MG63 (cell line): ENCODE measurements around the gene UBQLN1. TPM values are rescaled to one million over a fixed set of nuclear protein-coding genes. Genes with fewer than 3 reads are reported as not detected.
A peak's percentile ranks its signal among the peaks of the same experiment; 100 is the strongest.
"Not testable (repeated sequence)": the region's sequence is repeated elsewhere in the genome, so short reads cannot be mapped to it uniquely, and the experiment has no call there.

Experiments used
- DNase-seq: peaks from one replicate; pipeline ENCODE4 v3.0.0-alpha.2; 2020
- H3K27me3 ChIP-seq: fragments of 250-450 bp; sonication (Bioruptor Pico); 2 replicates; pipeline ENCODE4 v1.5.1; 2020; ENCODE audit warnings: mild to moderate bottlenecking, moderate library complexity
- H3K36me3 ChIP-seq: fragments of 250-450 bp; sonication (Bioruptor Pico); 2 replicates; pipeline ENCODE4 v1.5.1; 2020; ENCODE audit warnings: mild to moderate bottlenecking, moderate library complexity
- H3K4me3 ChIP-seq: fragments of 250-450 bp; sonication (Bioruptor Pico); 2 replicates; pipeline ENCODE4 v1.5.1; 2020; ENCODE audit warnings: mild to moderate bottlenecking, moderate library complexity
- H3K9me3 ChIP-seq: fragments of 250-450 bp; sonication (Bioruptor Pico); 2 replicates; pipeline ENCODE4 v1.5.1; 2020; ENCODE audit warnings: mild to moderate bottlenecking, moderate library complexity
- total RNA-seq: library from RNA; depleted of rRNA; stranded (reverse); fragments of >200 nt; shearing (Covaris generic); gene quantifications from 2 replicates; pipeline ENCODE4 v1.2.3, GENCODE V29; 2014; ENCODE audit warnings: low replicate concordance; rRNA removed

UBQLN1 gene
- 77.3 and 105 TPM in 2 replicates for total RNA-seq

- DNase-seq = peak; percentile 87
- H3K27me3 ChIP-seq = no peaks in the 10 kb centered on the region
- peak within 1 kb of the TSS; percentile 87 for H3K4me3 ChIP-seq
- H3K36me3 ChIP-seq = no peaks in the 10 kb centered on the region; the same call in 1 of the 2 replicates
- no peaks in the 10 kb centered on the region for H3K9me3 ChIP-seq
Measured at GRCh38 chr9:83707768-83708514, at the start of gene UBQLN1. TSS of gene UBQLN1 (minus strand) at chr9:83707958. CDS start at chr9:83707679, 279 bp downstream.

- Histone ChIP-seq H3K27me3 (no peaks in the 10 kb centered on the region), H3K36me3 (no peaks in the 10 kb centered on the region)
Measured at GRCh38 chr9:83754383-83754977, 46.7 kb upstream of the UBQLN1 start.

GRCh38 chr9:83749706-83750105 is 41.9 kb upstream of the UBQLN1 start:
- Histone ChIP-seq H3K4me3 (no peak overlapping the region), H3K9me3 (no peaks in the 10 kb centered on the region), H3K36me3 (no peaks in the 10 kb centered on the region), H3K27me3 (no peaks in the 10 kb centered on the region)
- DNase-seq = no peak

More at GRCh38 chr9:83754383-83754977, 46.7 kb upstream of the UBQLN1 start:
- no peaks in the 10 kb centered on the region for H3K9me3 ChIP-seq
- H3K4me3 ChIP-seq = no peak overlapping the region
- no peak for DNase-seq

- Histone ChIP-seq H3K27me3 (no peaks in the 10 kb centered on the region), H3K4me3 (no peak overlapping the region), H3K36me3 (no peaks in the 10 kb centered on the region), H3K9me3 (no peaks in the 10 kb centered on the region)
- no peak for DNase-seq
Measured at GRCh38 chr9:83744206-83744605, 36.4 kb upstream of the UBQLN1 start.

- Histone ChIP-seq H3K4me3 (no peak overlapping the region), H3K27me3 (no peaks in the 10 kb centered on the region), H3K9me3 (no peaks in the 10 kb centered on the region), H3K36me3 (no peaks in the 10 kb centered on the region)
- DNase-seq = no peak
Measured at GRCh38 chr9:83733739-83734138, 26.0 kb upstream of the UBQLN1 start.

- H3K27me3 ChIP-seq, H3K4me3 ChIP-seq, H3K9me3 ChIP-seq, H3K36me3 ChIP-seq, DNase-seq: not testable (repeated sequence)
Measured at GRCh38 chr9:83728591-83729368, 21.0 kb upstream of the UBQLN1 start.

GRCh38 chr9:83724436-83724835 is 16.7 kb upstream of the UBQLN1 start:
- no peak for DNase-seq
- Histone ChIP-seq H3K36me3 (no peaks in the 10 kb centered on the region), H3K4me3 (no peak overlapping the region), H3K9me3 (no peaks in the 10 kb centered on the region), H3K27me3 (no peaks in the 10 kb centered on the region)

GRCh38 chr9:83722726-83723495 is 15.2 kb upstream of the UBQLN1 start:
- Histone ChIP-seq H3K36me3 (no peaks in the 10 kb centered on the region), H3K27me3 (no peaks in the 10 kb centered on the region), H3K9me3 (no peaks in the 10 kb centered on the region), H3K4me3 (no peak overlapping the region)
- DNase-seq = no peak

GRCh38 chr9:83721509-83721908 is 13.8 kb upstream of the UBQLN1 start:
- no peaks in the 10 kb centered on the region for H3K27me3 ChIP-seq
- no peak overlapping the region for H3K4me3 ChIP-seq
- no peaks in the 10 kb centered on the region for H3K36me3 ChIP-seq
- DNase-seq = no peak
- no peaks in the 10 kb centered on the region for H3K9me3 ChIP-seq

- Histone ChIP-seq H3K4me3 (no peak overlapping the region), H3K36me3 (no peaks in the 10 kb centered on the region), H3K9me3 (no peaks in the 10 kb centered on the region), H3K27me3 (no peaks in the 10 kb centered on the region)
- DNase-seq = no peak
Measured at GRCh38 chr9:83715794-83716193, 8.0 kb upstream of the UBQLN1 start.

- no peak overlapping the region for H3K4me3 ChIP-seq
- H3K36me3 ChIP-seq = no peaks in the 10 kb centered on the region
- H3K9me3 ChIP-seq = no peaks in the 10 kb centered on the region
- no peaks in the 10 kb centered on the region for H3K27me3 ChIP-seq
- DNase-seq = no peak
Measured at GRCh38 chr9:83715221-83715620, 7.5 kb upstream of the UBQLN1 start.

GRCh38 chr9:83714329-83714728 is 6.6 kb upstream of the UBQLN1 start:
- H3K9me3 ChIP-seq = no peaks in the 10 kb centered on the region
- no peak overlapping the region for H3K4me3 ChIP-seq
- no peak for DNase-seq
- no peaks in the 10 kb centered on the region for H3K36me3 ChIP-seq
- H3K27me3 ChIP-seq = no peaks in the 10 kb centered on the region

- no peaks in the 10 kb centered on the region for H3K9me3 ChIP-seq
- H3K36me3 ChIP-seq = no peaks in the 10 kb centered on the region; the same call in 1 of the 2 replicates
- peak overlapping the region; percentile 87 for H3K4me3 ChIP-seq
- H3K27me3 ChIP-seq = no peaks in the 10 kb centered on the region
- peak; percentile 12 for DNase-seq
Measured at GRCh38 chr9:83708515-83709158, 879 bp upstream of the UBQLN1 start.

- H3K9me3 ChIP-seq = no peaks in the 10 kb centered on the region
- DNase-seq = peak; percentile 78
- no peaks in the 10 kb centered on the region for H3K27me3 ChIP-seq
- no peaks in the 10 kb centered on the region; the same call in 1 of the 2 replicates for H3K36me3 ChIP-seq
- peak overlapping the region; percentile 87 for H3K4me3 ChIP-seq
Measured at GRCh38 chr9:83707518-83707767, 315 bp downstream of the UBQLN1 start.

- Histone ChIP-seq H3K27me3 (no peaks in the 10 kb centered on the region), H3K36me3 (no peaks in the 10 kb centered on the region; the same call in 1 of the 2 replicates), H3K9me3 (no peaks in the 10 kb centered on the region), H3K4me3 (peak overlapping the region; percentile 87)
- DNase-seq = peak; percentile 42
Measured at GRCh38 chr9:83706676-83707517, 861 bp downstream of the UBQLN1 start.
